Fibroblast of mammary gland (primary cell): ENCODE measurements around the gene HNRNPAB.
A peak's percentile ranks its signal among the peaks of the same experiment; 100 is the strongest.

Source experiments
- DNase-seq: peaks from one replicate; pipeline ENCODE4 v3.0.0-alpha.2; 2010; ENCODE audit warnings: low read depth
- H3K4me3 ChIP-seq: 2 replicates; pipeline ENCODE4 v1.5.1; 2011; ENCODE audit warnings: low read depth, mild to moderate bottlenecking, low read length, moderate library complexity; ENCODE audit not compliant: control insufficient read depth
- TF ChIP-seq, protein P1 (sequence below): conservative IDR thresholded peaks from 2 replicates; pipeline ENCODE4 v1.5.1; 2011; ENCODE audit warnings: low read depth, low read length, inconsistent platforms; ENCODE audit not compliant: control insufficient read depth, insufficient read depth

HNRNPAB gene

DNA sequence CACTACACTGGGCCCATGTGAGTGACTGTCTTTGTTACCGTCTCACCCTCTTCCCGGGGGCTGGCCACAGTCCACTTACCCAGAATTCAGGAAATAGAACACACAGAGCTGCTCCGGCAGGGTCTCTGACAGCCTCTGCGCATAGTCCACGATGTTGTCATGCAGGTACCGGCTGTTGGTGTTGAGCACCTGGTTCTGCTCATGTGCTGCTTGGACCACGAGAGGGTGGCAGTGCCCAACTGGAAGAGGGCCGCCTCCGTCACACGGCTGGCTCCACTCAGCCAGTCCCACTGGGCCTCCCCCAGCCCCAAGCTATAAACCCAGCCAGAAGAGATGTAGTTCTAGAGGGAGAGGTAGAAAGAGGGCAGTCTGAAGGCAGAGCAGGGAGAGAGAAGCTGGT is 25.5 kb downstream of the HNRNPAB start:
- H3K4me3 ChIP-seq = no peak overlapping the region
- TF ChIP-seq, protein P1, sequence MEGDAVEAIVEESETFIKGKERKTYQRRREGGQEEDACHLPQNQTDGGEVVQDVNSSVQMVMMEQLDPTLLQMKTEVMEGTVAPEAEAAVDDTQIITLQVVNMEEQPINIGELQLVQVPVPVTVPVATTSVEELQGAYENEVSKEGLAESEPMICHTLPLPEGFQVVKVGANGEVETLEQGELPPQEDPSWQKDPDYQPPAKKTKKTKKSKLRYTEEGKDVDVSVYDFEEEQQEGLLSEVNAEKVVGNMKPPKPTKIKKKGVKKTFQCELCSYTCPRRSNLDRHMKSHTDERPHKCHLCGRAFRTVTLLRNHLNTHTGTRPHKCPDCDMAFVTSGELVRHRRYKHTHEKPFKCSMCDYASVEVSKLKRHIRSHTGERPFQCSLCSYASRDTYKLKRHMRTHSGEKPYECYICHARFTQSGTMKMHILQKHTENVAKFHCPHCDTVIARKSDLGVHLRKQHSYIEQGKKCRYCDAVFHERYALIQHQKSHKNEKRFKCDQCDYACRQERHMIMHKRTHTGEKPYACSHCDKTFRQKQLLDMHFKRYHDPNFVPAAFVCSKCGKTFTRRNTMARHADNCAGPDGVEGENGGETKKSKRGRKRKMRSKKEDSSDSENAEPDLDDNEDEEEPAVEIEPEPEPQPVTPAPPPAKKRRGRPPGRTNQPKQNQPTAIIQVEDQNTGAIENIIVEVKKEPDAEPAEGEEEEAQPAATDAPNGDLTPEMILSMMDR = no peak
- DNase-seq = no peak

DNA sequence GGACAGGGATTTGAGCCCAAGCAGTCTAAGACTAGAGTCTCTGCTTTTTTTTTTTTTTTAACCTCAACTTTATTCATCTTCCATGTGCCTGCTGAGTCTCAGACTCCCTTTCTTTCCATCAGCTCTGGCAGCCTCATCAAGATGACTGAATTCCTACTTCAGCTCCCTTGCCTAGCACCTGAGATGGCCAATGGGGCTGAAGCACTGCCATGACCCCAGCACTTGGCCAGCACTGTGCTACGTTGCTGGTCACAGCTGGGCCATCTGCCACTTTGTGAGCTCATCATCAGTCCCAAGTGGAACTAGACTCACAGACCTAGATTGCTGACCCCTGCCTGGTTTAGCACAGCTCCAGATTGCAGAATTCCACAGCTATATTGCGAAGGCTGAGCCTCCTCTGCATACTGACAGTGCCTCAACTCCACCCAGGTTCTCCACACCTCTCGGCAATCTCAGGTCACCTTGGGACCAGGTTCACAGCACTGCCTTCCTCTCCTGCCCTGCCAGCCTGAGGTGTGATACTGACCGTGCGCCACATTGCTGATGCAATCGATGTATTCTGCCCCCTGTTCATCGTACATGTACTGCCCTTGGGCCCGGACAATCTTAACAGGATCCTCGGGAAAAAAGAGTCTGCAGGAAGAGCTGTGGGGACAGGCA is 26.7 kb downstream of the HNRNPAB start:
- peak overlapping the region; percentile 85 for H3K4me3 ChIP-seq
- DNase-seq = peak; percentile 85
- TF ChIP-seq, protein P1 = no peak

DNA sequence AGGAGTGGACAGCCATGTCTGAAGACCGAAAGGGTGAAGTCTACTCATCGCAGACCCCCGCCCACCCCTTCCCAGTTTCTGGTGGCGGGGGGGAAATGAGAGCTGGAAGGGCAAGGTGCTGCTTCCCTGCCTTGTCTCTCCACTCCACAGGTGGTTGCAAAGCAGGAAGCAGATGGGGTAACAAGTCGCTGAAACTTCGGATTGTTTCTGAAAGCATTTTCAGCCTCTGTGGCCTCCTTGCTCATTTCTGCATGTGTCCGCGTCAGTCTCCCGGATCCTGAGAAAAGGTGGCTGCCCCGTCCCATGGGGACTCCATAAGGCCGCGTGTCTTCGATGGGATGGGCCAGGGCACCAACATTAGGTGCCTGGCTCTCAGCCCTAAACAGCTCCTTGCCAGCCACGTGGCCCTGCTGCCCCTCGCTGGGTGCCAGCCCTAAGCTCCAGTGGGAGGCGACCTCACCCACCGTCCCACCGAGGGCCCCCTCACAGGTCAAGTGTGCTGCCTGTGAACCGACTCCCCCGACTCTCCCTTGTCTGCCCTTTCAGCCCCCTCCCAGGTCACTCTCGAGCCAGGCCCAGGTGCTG is 27.3 kb downstream of the HNRNPAB start:
- no peak for DNase-seq
- H3K4me3 ChIP-seq = peak overlapping the region; percentile 85
- TF ChIP-seq, protein P1 = no peak

DNA sequence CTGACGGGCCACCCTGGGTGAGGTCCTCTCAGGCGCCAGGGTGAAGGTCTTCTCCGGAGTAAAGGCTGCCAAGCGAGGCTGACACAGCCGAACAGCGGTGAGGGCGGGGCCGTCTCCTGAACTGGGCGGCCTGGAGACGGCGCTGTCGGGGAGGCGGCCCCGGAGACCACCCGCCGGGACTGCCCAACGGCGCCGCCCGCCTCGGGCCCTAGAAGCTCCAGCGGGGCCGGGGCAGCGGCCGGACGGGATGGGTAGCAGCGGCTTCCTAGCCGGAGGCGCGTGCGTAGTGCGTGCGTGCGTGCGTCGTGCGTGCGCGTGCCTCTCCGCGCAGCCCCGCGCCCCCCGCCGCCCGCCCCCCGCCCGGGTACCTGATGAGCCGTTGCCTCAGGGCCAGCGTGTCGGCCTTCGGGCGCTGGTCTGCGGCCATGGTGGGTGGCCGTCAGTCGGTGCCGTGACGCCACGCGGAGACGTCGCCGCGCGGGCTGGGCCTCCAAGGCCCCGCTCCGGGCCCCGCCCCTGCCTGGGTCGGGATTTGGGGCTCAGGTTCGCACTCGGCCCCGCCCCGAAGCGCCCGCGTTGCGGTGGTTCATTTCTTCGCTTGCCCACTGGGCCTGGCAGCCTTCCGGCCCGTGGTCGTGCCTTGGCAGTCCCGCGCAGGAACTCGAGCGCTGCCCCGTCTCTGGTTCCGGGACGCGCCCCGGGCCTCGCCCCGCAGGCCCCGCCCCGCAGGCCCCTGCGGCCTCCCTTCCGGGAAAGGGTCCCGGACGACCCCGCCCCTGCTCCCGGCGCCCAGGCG is 28.0 kb downstream of the HNRNPAB start, which contains the start of gene PHYKPL:
Gene PHYKPL (minus strand): TSS at position 679 of the 796 bp plus-strand sequence. CDS start 252 bp downstream, at position 427.
- TF ChIP-seq, protein P1 = no peak
- peak; percentile 63 for DNase-seq
- H3K4me3 ChIP-seq = peak within 1 kb of the TSS; percentile 85

DNA sequence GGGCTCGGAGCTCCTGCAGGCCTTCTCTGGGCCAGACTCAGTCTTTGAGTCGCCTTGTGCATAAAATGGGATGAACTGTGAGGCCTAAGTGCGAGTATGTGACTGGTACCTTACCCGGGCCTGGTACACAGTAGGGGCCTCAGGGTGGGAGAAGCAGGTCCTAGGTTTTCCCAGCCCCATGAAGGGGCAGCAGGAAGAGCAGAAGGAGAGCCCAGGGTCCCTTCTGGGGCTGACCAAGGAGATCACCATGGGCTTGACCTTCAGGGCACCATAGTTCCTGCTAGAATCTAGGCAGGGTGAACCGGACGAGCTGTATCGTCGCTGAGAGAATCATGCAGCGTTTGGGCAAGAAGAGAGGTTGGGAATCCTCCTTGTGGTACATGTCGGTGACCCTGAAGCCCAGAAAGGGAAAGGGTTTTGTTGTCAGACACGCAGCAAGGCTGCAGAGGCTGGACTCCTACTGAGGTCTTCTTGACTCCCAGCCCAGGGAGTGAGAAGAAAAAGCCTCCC is 28.6 kb downstream of the HNRNPAB start:
- peak overlapping the region; percentile 85 for H3K4me3 ChIP-seq
- DNase-seq = no peak

DNA sequence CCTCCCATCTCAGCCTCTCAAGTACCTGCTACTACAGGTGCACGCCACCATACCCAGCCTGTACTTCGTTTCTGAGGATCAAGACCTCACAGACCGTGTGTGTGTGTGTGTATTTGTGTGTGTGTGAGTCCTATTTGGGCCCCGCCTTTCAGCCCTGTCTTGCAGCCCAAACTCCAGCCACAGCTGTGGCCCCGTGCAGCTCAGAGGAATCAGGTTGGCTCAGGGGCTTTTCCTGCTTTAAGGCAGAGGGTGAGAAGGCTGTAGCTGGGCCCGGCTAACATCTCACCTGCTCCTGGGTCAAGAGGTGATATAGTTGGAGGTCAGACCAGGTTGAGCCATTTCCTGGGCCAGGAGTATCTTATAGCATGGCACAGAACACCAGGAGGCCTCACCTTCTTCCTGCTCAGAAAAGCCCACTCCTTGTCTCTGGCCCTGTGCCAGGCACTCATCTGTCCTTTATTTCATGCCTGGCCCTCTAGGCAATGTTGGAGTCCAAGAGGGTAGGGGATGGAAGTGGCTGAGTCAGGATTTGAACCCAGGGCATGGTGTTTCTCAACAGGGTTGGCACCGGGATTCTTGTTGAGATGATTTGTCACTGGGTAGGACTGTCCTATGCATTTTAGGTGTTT is 29.9 kb downstream of the HNRNPAB start:
- no peak for DNase-seq
- TF ChIP-seq, protein P1 = no peak
- H3K4me3 ChIP-seq = no peak overlapping the region

More for the DNA sequence above, 28.6 kb downstream of the HNRNPAB start:
- TF ChIP-seq, protein P1 = no peak
